Right cardiac atrium (tissue), 5 donors: ENCODE measurements around the gene POLR3H. TPM values are rescaled to one million over a fixed set of nuclear protein-coding genes. Genes with fewer than 3 reads are reported as not detected.
A peak's percentile ranks its signal among the peaks of the same experiment; 100 is the strongest.
"Not testable (repeated sequence)": the region's sequence is repeated elsewhere in the genome, so short reads cannot be mapped to it uniquely, and the experiment has no call there.

ENCODE experiments used
- ATAC-seq, 2 donors: fragments of 200-7000 bp; cut with Tn5 transposase; one replicate each; pipeline versions ENCODE4 v1.8.0 to v1.9.1; 2020; ENCODE audit warnings: moderate library complexity in 2 of 2, mild to moderate bottlenecking in 1 of 2
- DNase-seq, 3 donors: peaks; one replicate each; pipeline ENCODE4 v3.0.0-alpha.2; 2020
- H3K27ac ChIP-seq: one replicate; pipeline ENCODE4 v1.5.1; 2013; ENCODE audit warnings: mild to moderate bottlenecking, low read length, control low read depth, moderate library complexity
- H3K27me3 ChIP-seq: one replicate; pipeline ENCODE4 v1.6.1; 2013; ENCODE audit not compliant: control insufficient read depth, insufficient read depth
- H3K4me1 ChIP-seq: one replicate; pipeline ENCODE4 v1.6.1; 2013; ENCODE audit warnings: low read length; ENCODE audit not compliant: control insufficient read depth, insufficient read depth
- H3K4me3 ChIP-seq: one replicate; pipeline ENCODE4 v1.5.1; 2013; ENCODE audit warnings: low read length, control low read depth
- H3K9me3 ChIP-seq: one replicate; pipeline ENCODE4 v1.6.1; 2013; ENCODE audit warnings: low read length; ENCODE audit not compliant: control insufficient read depth
- WGBS: extraction: QIAGEN DNeasy Blood & Tissue Kit; methylation state at CpG from one replicate; pipeline ENCODE4 v1.1.7; 2013; 5-methylcytosine and 5-hydroxymethylcytosine counted together
- intact Hi-C, 4 donors: fragments of 100-400 bp; cut with DNase I; formaldehyde crosslinking; loops; one replicate each; pipeline versions ENCODE4 v1.11.0 to v1.14.0; 2022 to 2023
- polyA plus RNA-seq: library from polyadenylated mRNA; stranded (reverse); fragments of 200-250 nt; gene quantifications from one replicate; pipeline ENCODE4 v1.2.3, GENCODE V29; 2013
- total RNA-seq, 4 donors: library from RNA; stranded (reverse); fragmentation: NEBNext Ultra II Directional; extraction: Animal tissue kit (Norgen Biotek cat#: 25700); gene quantifications; one replicate each; pipeline ENCODE4 v1.2.1, GENCODE V29; 2021
- donor health status: healthy with polysubstance abuse.
- donor health status: DM: no; HTN: yes; CAD: no.
- donor health status: DM: no; HTN: no; CAD: no.
- donor health status: DM: no; HTN: yes; CAD: no; lungs with severe emphysema.
- donor health status: DM: yes; HTN: yes; CAD: no.

The POLR3H gene
- total and polyA plus RNA-seq, 5 donors = 21.0 to 26.7 (median 24.6) TPM

- Histone ChIP-seq H3K27me3 (no peaks in the 10 kb centered on the region), H3K9me3 (no peaks in the 10 kb centered on the region), H3K4me3 (no peak overlapping the region), H3K4me1 (peaks cover 5% of the 10 kb centered on the region), H3K27ac (no peak overlapping the region)
- DNase-seq (no peak), ATAC-seq (no peak)
- 89% methylated on average over 9 of the region's 9 CpGs for WGBS
- intact Hi-C loops = no loop called here
Measured at GRCh38 chr22:41578818-41579217, 34.5 kb upstream of the POLR3H start.

GRCh38 chr22:41578114-41578513 is 33.8 kb upstream of the POLR3H start:
- Histone ChIP-seq H3K4me1 (peaks cover 5% of the 10 kb centered on the region), H3K9me3 (no peaks in the 10 kb centered on the region), H3K27ac (no peak overlapping the region), H3K4me3 (no peak overlapping the region), H3K27me3 (no peaks in the 10 kb centered on the region)
- no peak for DNase-seq
- intact Hi-C loops = no loop called here
- WGBS = 83% methylated on average over 8 of the region's 8 CpGs
- no peak for ATAC-seq

GRCh38 chr22:41576877-41577276 is 32.6 kb upstream of the POLR3H start:
- 48% methylated on average over 9 of the region's 9 CpGs for WGBS
- intact Hi-C loops = no loop called here
- peaks cover 5% of the 10 kb centered on the region for H3K4me1 ChIP-seq
- no peaks in the 10 kb centered on the region for H3K27me3 ChIP-seq
- no peaks in the 10 kb centered on the region for H3K9me3 ChIP-seq
- ATAC-seq (peak; percentile 32 to 51), DNase-seq (peak; percentile 62 to 86 (median 85))
- peak overlapping the region; percentile 21 for H3K27ac ChIP-seq
- no peak overlapping the region for H3K4me3 ChIP-seq

- Histone ChIP-seq H3K4me1 (peaks cover 5% of the 10 kb centered on the region), H3K27ac (peak overlapping the region; percentile 7)
Measured at GRCh38 chr22:41575533-41575932, 31.3 kb upstream of the POLR3H start.

GRCh38 chr22:41574847-41575381 is 30.6 kb upstream of the POLR3H start:
- DNase-seq = peak; percentile 90 to 96 (median 96)
- peak; percentile 54 to 65 for ATAC-seq
- WGBS = 41% methylated on average over 26 of the region's 26 CpGs
- Histone ChIP-seq H3K4me1 (peaks cover 5% of the 10 kb centered on the region), H3K9me3 (no peaks in the 10 kb centered on the region), H3K27me3 (no peaks in the 10 kb centered on the region), H3K27ac (peak overlapping the region; percentile 16), H3K4me3 (no peak overlapping the region)
- intact Hi-C loops = no loop called here

More at GRCh38 chr22:41575533-41575932, 31.3 kb upstream of the POLR3H start:
- 77% methylated on average over 15 of the region's 15 CpGs for WGBS
- no peak overlapping the region for H3K4me3 ChIP-seq
- DNase-seq (peak in 1 of 3 donors; percentile 56), ATAC-seq (peak in 1 of 2 donors; percentile 5)
- intact Hi-C loops = no loop called here
- H3K9me3 ChIP-seq = no peaks in the 10 kb centered on the region
- H3K27me3 ChIP-seq = no peaks in the 10 kb centered on the region

- no peak for DNase-seq
- Histone ChIP-seq H3K27ac (no peak overlapping the region), H3K4me1 (peaks cover 4% of the 10 kb centered on the region), H3K9me3 (no peaks in the 10 kb centered on the region), H3K4me3 (no peak overlapping the region), H3K27me3 (no peaks in the 10 kb centered on the region)
- no peak for ATAC-seq
- intact Hi-C loops = no loop called here
- WGBS = 90% methylated on average over 11 of the region's 11 CpGs
Measured at GRCh38 chr22:41573677-41574076, 29.4 kb upstream of the POLR3H start.

GRCh38 chr22:41572305-41572704 is 28.0 kb upstream of the POLR3H start:
- intact Hi-C loops, H3K9me3 ChIP-seq, H3K4me1 ChIP-seq, ATAC-seq, H3K4me3 ChIP-seq, DNase-seq, H3K27me3 ChIP-seq, H3K27ac ChIP-seq: not testable (repeated sequence)
- 99% methylated on average over 3 of the region's 3 CpGs for WGBS

GRCh38 chr22:41571786-41572185 is 27.5 kb upstream of the POLR3H start:
- intact Hi-C loops = no loop called here
- H3K9me3 ChIP-seq = no peaks in the 10 kb centered on the region
- peaks cover 8% of the 10 kb centered on the region for H3K4me1 ChIP-seq
- H3K27me3 ChIP-seq = no peaks in the 10 kb centered on the region
- 97% methylated on average over 14 of the region's 14 CpGs for WGBS
- no peak for ATAC-seq
- DNase-seq = no peak
- H3K27ac ChIP-seq = no peak overlapping the region
- H3K4me3 ChIP-seq = no peak overlapping the region

GRCh38 chr22:41570221-41570620 is 26.0 kb upstream of the POLR3H start:
- intact Hi-C loops = no loop called here
- Histone ChIP-seq H3K27me3 (no peaks in the 10 kb centered on the region), H3K4me1 (peaks cover 13% of the 10 kb centered on the region), H3K9me3 (no peaks in the 10 kb centered on the region), H3K4me3 (no peak overlapping the region), H3K27ac (no peak overlapping the region)
- DNase-seq (no peak), ATAC-seq (no peak)
- 78% methylated on average over 3 of the region's 3 CpGs for WGBS

- Histone ChIP-seq H3K9me3 (no peaks in the 10 kb centered on the region), H3K4me3 (no peak overlapping the region), H3K27ac (no peak overlapping the region), H3K4me1 (peaks cover 12% of the 10 kb centered on the region), H3K27me3 (no peaks in the 10 kb centered on the region)
- intact Hi-C loops = no loop called here
- DNase-seq = no peak
- peak in 1 of 2 donors; percentile 13 for ATAC-seq
- WGBS = 76% methylated on average over 7 of the region's 7 CpGs
Measured at GRCh38 chr22:41568811-41569210, 24.5 kb upstream of the POLR3H start.

GRCh38 chr22:41567512-41567768 is 23.2 kb upstream of the POLR3H start:
- DNase-seq (no peak), ATAC-seq (no peak)
- H3K27me3 ChIP-seq = no peaks in the 10 kb centered on the region
- H3K27ac ChIP-seq = peak overlapping the region; percentile 13
- WGBS = 48% methylated on average over 3 of the region's 3 CpGs
- peaks cover 12% of the 10 kb centered on the region for H3K4me1 ChIP-seq
- no peaks in the 10 kb centered on the region for H3K9me3 ChIP-seq
- no peak overlapping the region for H3K4me3 ChIP-seq
- intact Hi-C loops = no loop called here
